ENCODE results near the gene MAD1L1. TPM values are rescaled to one million over a fixed set of nuclear protein-coding genes. Genes with fewer than 3 reads are reported as not detected.

The MAD1L1 gene
- total and polyA plus RNA-seq, 2 of the 4 experiments (the other 2 are of a cell fraction): 29.0 to 40.9 TPM

DNA sequence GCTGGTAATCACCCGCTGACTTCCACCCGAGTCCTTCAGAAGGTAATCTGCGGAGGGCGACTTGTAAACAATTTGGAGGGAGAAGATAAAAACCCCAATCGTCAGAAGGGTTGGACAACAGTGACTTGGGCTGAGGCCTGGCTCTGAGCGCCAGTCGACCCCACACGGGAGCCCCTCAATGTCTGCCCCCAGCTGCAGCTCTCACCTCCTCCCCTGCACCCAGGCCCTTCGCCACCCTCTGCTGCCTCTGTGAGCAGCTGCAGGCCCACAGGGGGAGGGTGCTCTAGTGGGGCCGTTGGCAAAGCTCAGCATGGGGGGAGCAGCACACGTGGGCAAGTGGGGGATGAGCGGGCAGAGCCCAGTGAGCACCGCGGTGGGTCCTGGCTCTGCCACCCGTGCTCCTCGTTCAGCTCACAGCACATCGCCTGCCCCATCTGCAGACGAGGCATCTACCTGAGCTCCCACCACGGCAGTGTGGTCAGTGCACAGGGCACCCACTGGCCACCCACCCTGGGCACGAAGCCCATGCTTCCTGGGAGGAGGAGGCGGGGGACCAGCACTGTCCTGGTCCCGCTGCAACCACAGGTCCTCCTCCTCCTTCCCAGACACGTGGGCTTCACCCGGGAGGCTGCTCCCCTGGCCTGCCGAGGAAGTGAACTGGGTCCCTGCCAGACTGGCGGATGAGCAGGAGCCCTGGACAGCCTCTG, 282.1 kb downstream of the MAD1L1 start:
- ChIA-PET CTCF (no interaction called here), POLR2A (ENCODE audit: unreplicated experiment) (no interaction called here)
- H3K27ac ChIP-seq (ENCODE audit: insufficient read depth, low read length): no peak overlapping the region
- ATAC-seq (ENCODE audit: low read depth): no peak
- H3K23ac ChIP-seq (ENCODE audit: low read depth, low read length): no peak overlapping the region
- H2BK15ac ChIP-seq (ENCODE audit: low read depth, low read length): no peak overlapping the region
- no peaks in the 10 kb centered on the region for H3K27me3 ChIP-seq (ENCODE audit: control insufficient read depth, insufficient read depth, low read length)
- dilution Hi-C loops (cut with HindIII; ENCODE audit: low sequenced_read_pairs, unreplicated experiment): no loop called here
- peaks cover 0 to 5% of the 10 kb centered on the region in 2 experiments; a peak in 1 of 4 replicates for H3K79me1 ChIP-seq (ENCODE audit: low read depth in 1 of 2, low read length in 2 of 2)
- in situ Hi-C loops (cut with MboI; ENCODE audit: low sequenced_read_pairs): no loop called here
- no peak overlapping the region for H3K4ac ChIP-seq (ENCODE audit: low read depth, low read length)
- WGBS, 2 experiments (ENCODE audit: extremely low coverage in 2 of 2, insufficient read length in 1 of 2): 78% methylated on average over 10 of the region's 26 CpGs; no CpG with 5 or more reads in 1 of the 2 experiments
- H3K56ac ChIP-seq (ENCODE audit: extremely low read depth, insufficient read depth, low read length): no peak overlapping the region
- H2BK20ac ChIP-seq (ENCODE audit: low read depth, low read length): no peak overlapping the region
- no peak for DNase-seq
- H3K4me3 ChIP-seq (ENCODE audit: insufficient read depth, low read depth, low read length): no peak overlapping the region
- peaks cover 2% of the 10 kb centered on the region; the same call in 1 of the 2 replicates for H3K9me1 ChIP-seq (ENCODE audit: insufficient read depth, low read length)
- no TSS peak for BruUV-seq (replicated peaks)
- H3K14ac ChIP-seq (replicated peaks; ENCODE audit: low read depth, low read length): no peak overlapping the region
- no peak overlapping the region for H4K5ac ChIP-seq (ENCODE audit: low read depth, low read length)
- H2BK120ac ChIP-seq (ENCODE audit: low read depth, low read length): no peak overlapping the region
- no peak overlapping the region for H2AK5ac ChIP-seq (ENCODE audit: low read depth, low read length)
- H3K36me3 ChIP-seq (ENCODE audit: control insufficient read depth, insufficient read depth, low read length): peaks cover 2% of the 10 kb centered on the region; the same call in 1 of the 2 replicates
- TF ChIP-seq, protein P1, sequence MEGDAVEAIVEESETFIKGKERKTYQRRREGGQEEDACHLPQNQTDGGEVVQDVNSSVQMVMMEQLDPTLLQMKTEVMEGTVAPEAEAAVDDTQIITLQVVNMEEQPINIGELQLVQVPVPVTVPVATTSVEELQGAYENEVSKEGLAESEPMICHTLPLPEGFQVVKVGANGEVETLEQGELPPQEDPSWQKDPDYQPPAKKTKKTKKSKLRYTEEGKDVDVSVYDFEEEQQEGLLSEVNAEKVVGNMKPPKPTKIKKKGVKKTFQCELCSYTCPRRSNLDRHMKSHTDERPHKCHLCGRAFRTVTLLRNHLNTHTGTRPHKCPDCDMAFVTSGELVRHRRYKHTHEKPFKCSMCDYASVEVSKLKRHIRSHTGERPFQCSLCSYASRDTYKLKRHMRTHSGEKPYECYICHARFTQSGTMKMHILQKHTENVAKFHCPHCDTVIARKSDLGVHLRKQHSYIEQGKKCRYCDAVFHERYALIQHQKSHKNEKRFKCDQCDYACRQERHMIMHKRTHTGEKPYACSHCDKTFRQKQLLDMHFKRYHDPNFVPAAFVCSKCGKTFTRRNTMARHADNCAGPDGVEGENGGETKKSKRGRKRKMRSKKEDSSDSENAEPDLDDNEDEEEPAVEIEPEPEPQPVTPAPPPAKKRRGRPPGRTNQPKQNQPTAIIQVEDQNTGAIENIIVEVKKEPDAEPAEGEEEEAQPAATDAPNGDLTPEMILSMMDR (conservative IDR thresholded peaks at IDR 0.05; ENCODE audit: low read depth, low read length): no peak
- no peak for TF ChIP-seq NFE2L2 (IDR thresholded peaks at IDR 0.05; ENCODE audit: low read depth, low read length)
- no peak for TF ChIP-seq MAFK (IDR thresholded peaks at IDR 0.05; ENCODE audit: low read depth, low read length)
- TF ChIP-seq FOS (IDR thresholded peaks at IDR 0.05; ENCODE audit: low read depth, low read length): no peak
- TF ChIP-seq, protein P2, sequence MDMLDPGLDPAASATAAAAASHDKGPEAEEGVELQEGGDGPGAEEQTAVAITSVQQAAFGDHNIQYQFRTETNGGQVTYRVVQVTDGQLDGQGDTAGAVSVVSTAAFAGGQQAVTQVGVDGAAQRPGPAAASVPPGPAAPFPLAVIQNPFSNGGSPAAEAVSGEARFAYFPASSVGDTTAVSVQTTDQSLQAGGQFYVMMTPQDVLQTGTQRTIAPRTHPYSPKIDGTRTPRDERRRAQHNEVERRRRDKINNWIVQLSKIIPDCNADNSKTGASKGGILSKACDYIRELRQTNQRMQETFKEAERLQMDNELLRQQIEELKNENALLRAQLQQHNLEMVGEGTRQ (IDR thresholded peaks at IDR 0.05; ENCODE audit: low read depth, low read length): no peak
- no peak for TF ChIP-seq RFX5 (IDR thresholded peaks at IDR 0.05; ENCODE audit: low read depth, low read length)
- no peak overlapping the region for H4K8ac ChIP-seq (ENCODE audit: low read depth in 2 of 2, low read length in 2 of 2)
- intact Hi-C loops (cut with micrococcal nuclease): no loop called here
- no peak overlapping the region for H3K4me2 ChIP-seq (ENCODE audit: low read depth, low read length)
- no peak overlapping the region for H4K91ac ChIP-seq (ENCODE audit: insufficient read depth, low read depth, low read length)
- no peak overlapping the region for H3K18ac ChIP-seq (ENCODE audit: low read depth, low read length)
- no peaks in the 10 kb centered on the region for H3K9me3 ChIP-seq (ENCODE audit: control insufficient read depth, insufficient read depth, low read length)
- peak overlapping the region; percentile 42 for H2AK9ac ChIP-seq (replicated peaks; ENCODE audit: low read depth, low read length, poor library complexity)
- H4K20me1 ChIP-seq (ENCODE audit: insufficient read depth, low read length): no peaks in the 10 kb centered on the region; the same call in 1 of the 2 replicates
- H3K4me1 ChIP-seq (ENCODE audit: control insufficient read depth, insufficient read depth, low read length): no peaks in the 10 kb centered on the region
- no peak overlapping the region for H2BK5ac ChIP-seq (ENCODE audit: low read depth, low read length, poor library complexity, severe bottlenecking)
- H3K9ac ChIP-seq (ENCODE audit: low read depth, low read length): no peak overlapping the region
- no peak overlapping the region for H2AFZ ChIP-seq (replicated peaks; ENCODE audit: low read length, poor library complexity)
